ENCODE results near the gene MLC1. TPM values are rescaled to one million over a fixed set of nuclear protein-coding genes. Genes with fewer than 3 reads are reported as not detected.

The MLC1 gene
- total and polyA plus RNA-seq, 2 of the 4 experiments (the other 2 are of a cell fraction) = 0.10 TPM; not detected in 1

DNA sequence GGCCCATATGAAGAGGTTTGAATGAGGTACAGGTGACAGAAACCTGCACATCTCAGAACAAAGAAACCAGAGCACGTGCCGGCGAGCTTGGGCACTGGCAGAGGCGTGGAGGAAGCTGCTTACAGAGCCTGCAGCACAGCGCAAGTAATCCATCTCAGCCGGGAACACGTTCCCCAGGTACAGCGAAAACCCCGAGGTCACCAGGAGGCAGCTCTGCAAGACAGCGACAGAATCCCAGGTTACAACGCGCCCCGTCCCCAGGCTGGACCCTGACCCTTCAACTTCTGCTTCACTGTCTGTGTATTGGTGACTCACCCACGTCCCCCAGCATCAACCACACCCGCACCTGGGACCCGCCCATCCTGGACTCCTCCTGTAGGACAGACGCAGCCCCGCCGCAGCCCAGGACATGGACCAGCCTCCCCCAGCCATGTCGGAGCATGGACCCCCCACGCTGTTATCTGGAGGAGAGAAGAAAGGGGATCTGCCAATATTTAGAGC is 2.2 kb downstream of the MLC1 start:
- Histone ChIP-seq H3K9me3 (ENCODE audit: control insufficient read depth, insufficient read depth, low read length) (peaks cover 7% of the 10 kb centered on the region), H2BK5ac (ENCODE audit: low read depth, low read length, poor library complexity, severe bottlenecking) (no peak overlapping the region), H3K36me3 (ENCODE audit: control insufficient read depth, insufficient read depth, low read length) (no peaks in the 10 kb centered on the region), H2BK20ac (ENCODE audit: low read depth, low read length) (no peak overlapping the region), H3K4me3 (ENCODE audit: insufficient read depth, low read depth, low read length) (no peak overlapping the region), H3K23ac (ENCODE audit: low read depth, low read length) (no peak overlapping the region), H4K20me1 (ENCODE audit: insufficient read depth, low read length) (no peaks in the 10 kb centered on the region), H3K9ac (ENCODE audit: low read depth, low read length) (no peak overlapping the region), H3K14ac (replicated peaks; ENCODE audit: low read depth, low read length) (no peak overlapping the region), H2AK9ac (replicated peaks; ENCODE audit: low read depth, low read length, poor library complexity) (peak overlapping the region; percentile 42), H3K4me2 (ENCODE audit: low read depth, low read length) (no peak overlapping the region), H4K8ac (ENCODE audit: low read depth in 2 of 2, low read length in 2 of 2) (no peak overlapping the region), H2AK5ac (ENCODE audit: low read depth, low read length) (no peak overlapping the region), H3K56ac (ENCODE audit: extremely low read depth, insufficient read depth, low read length) (no peak overlapping the region), H3K9me1 (ENCODE audit: insufficient read depth, low read length) (peaks cover 6% of the 10 kb centered on the region; the same call in 1 of the 2 replicates), H3K4ac (ENCODE audit: low read depth, low read length) (no peak overlapping the region), H3K79me1 (ENCODE audit: low read depth in 1 of 2, low read length in 2 of 2) (no peaks in the 10 kb centered on the region), H3K27me3 (ENCODE audit: control insufficient read depth, insufficient read depth, low read length) (no peaks in the 10 kb centered on the region), H4K91ac (ENCODE audit: insufficient read depth, low read depth, low read length) (no peak overlapping the region), H3K27ac (ENCODE audit: insufficient read depth, low read length) (no peak overlapping the region), H2AFZ (replicated peaks; ENCODE audit: low read length, poor library complexity) (no peak overlapping the region), H3K4me1 (ENCODE audit: control insufficient read depth, insufficient read depth, low read length) (peaks cover 9% of the 10 kb centered on the region; the same call in 1 of the 2 replicates), H4K5ac (ENCODE audit: low read depth, low read length) (no peak overlapping the region; the same call in 1 of the 2 replicates), H2BK120ac (ENCODE audit: low read depth, low read length) (no peak overlapping the region), H2BK15ac (ENCODE audit: low read depth, low read length) (no peak overlapping the region), H3K18ac (ENCODE audit: low read depth, low read length) (no peak overlapping the region; the same call in 1 of the 2 replicates)
- intact Hi-C loops (cut with micrococcal nuclease) (no loop called here), dilution Hi-C loops (cut with HindIII; ENCODE audit: low sequenced_read_pairs, unreplicated experiment) (no loop called here), in situ Hi-C loops (cut with MboI; ENCODE audit: low sequenced_read_pairs) (no loop called here)
- TF ChIP-seq SMC3 (IDR thresholded peaks at IDR 0.05; ENCODE audit: low read depth, low read length) (no peak), CHD1 (IDR thresholded peaks at IDR 0.05; ENCODE audit: low read depth, low read length) (no peak), NFE2L2 (IDR thresholded peaks at IDR 0.05; ENCODE audit: low read depth, low read length) (no peak), MAFK (IDR thresholded peaks at IDR 0.05; ENCODE audit: low read depth, low read length) (no peak), CEBPB (IDR thresholded peaks at IDR 0.05; ENCODE audit: low read depth, low read length) (no peak), RFX5 (IDR thresholded peaks at IDR 0.05; ENCODE audit: low read depth, low read length) (no peak), POLR2A (IDR thresholded peaks at IDR 0.05; ENCODE audit: low read depth, low read length) (no peak), BHLHE40 (IDR thresholded peaks at IDR 0.05; ENCODE audit: low read depth, low read length) (no peak), FOS (IDR thresholded peaks at IDR 0.05; ENCODE audit: low read depth, low read length) (no peak), RAD21 (IDR thresholded peaks at IDR 0.05; ENCODE audit: low read length) (no peak), MXI1 (IDR thresholded peaks at IDR 0.05; ENCODE audit: borderline replicate concordance, low read depth, low read length) (no peak), RCOR1 (IDR thresholded peaks at IDR 0.05; ENCODE audit: insufficient replicate concordance, low read length) (no peak), MAZ (IDR thresholded peaks at IDR 0.05; ENCODE audit: borderline replicate concordance, low read depth, low read length) (no peak)
- TF ChIP-seq, protein P1, sequence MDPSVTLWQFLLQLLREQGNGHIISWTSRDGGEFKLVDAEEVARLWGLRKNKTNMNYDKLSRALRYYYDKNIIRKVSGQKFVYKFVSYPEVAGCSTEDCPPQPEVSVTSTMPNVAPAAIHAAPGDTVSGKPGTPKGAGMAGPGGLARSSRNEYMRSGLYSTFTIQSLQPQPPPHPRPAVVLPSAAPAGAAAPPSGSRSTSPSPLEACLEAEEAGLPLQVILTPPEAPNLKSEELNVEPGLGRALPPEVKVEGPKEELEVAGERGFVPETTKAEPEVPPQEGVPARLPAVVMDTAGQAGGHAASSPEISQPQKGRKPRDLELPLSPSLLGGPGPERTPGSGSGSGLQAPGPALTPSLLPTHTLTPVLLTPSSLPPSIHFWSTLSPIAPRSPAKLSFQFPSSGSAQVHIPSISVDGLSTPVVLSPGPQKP (IDR thresholded peaks at IDR 0.05; ENCODE audit: borderline replicate concordance, low read depth, low read length) = no peak
- TF ChIP-seq, protein P2, sequence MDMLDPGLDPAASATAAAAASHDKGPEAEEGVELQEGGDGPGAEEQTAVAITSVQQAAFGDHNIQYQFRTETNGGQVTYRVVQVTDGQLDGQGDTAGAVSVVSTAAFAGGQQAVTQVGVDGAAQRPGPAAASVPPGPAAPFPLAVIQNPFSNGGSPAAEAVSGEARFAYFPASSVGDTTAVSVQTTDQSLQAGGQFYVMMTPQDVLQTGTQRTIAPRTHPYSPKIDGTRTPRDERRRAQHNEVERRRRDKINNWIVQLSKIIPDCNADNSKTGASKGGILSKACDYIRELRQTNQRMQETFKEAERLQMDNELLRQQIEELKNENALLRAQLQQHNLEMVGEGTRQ (IDR thresholded peaks at IDR 0.05; ENCODE audit: low read depth, low read length) = no peak
- TF ChIP-seq, protein P3, sequence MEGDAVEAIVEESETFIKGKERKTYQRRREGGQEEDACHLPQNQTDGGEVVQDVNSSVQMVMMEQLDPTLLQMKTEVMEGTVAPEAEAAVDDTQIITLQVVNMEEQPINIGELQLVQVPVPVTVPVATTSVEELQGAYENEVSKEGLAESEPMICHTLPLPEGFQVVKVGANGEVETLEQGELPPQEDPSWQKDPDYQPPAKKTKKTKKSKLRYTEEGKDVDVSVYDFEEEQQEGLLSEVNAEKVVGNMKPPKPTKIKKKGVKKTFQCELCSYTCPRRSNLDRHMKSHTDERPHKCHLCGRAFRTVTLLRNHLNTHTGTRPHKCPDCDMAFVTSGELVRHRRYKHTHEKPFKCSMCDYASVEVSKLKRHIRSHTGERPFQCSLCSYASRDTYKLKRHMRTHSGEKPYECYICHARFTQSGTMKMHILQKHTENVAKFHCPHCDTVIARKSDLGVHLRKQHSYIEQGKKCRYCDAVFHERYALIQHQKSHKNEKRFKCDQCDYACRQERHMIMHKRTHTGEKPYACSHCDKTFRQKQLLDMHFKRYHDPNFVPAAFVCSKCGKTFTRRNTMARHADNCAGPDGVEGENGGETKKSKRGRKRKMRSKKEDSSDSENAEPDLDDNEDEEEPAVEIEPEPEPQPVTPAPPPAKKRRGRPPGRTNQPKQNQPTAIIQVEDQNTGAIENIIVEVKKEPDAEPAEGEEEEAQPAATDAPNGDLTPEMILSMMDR (conservative IDR thresholded peaks at IDR 0.05; ENCODE audit: low read depth, low read length) = no peak
- ChIA-PET CTCF (interaction anchor here (0.7 kb wide), 1 partner anchor 10 kb away, joined by 3 read pairs; no protein-coding TSS in a partner anchor), POLR2A (ENCODE audit: unreplicated experiment) (no interaction called here)
- DNase-seq = no peak
- no TSS peak for BruUV-seq (replicated peaks)
- WGBS, 2 experiments (ENCODE audit: extremely low coverage in 2 of 2, insufficient read length in 1 of 2) = 88% methylated on average over 4 of the region's 21 CpGs; no CpG with 5 or more reads in 1 of the 2 experiments
- no peak for ATAC-seq (ENCODE audit: low read depth)
